ENCODE data around the gene CFI. TPM values are rescaled to one million over a fixed set of nuclear protein-coding genes. Genes with fewer than 3 reads are reported as not detected.

The CFI gene
- polyA plus RNA-seq, 3 donors: not detected

- no peaks in the 10 kb centered on the region for H3K79me2 ChIP-seq (ENCODE audit: insufficient read depth, low read length)
- DNase-seq: no peak
- no CpG with 5 or more reads among the region's 4 CpGs for WGBS (ENCODE audit: insufficient coverage)
- H3K36me3 ChIP-seq (replicated peaks in 1 of 2; ENCODE audit: control insufficient read depth in 1 of 2, insufficient read depth in 2 of 2, low read length in 2 of 2): no peaks in the 10 kb centered on the region
- H4K20me1 ChIP-seq (ENCODE audit: insufficient read depth, low read length): no peaks in the 10 kb centered on the region
- no peak overlapping the region for H2AFZ ChIP-seq (ENCODE audit: insufficient read depth, low read depth, low read length, poor library complexity, severe bottlenecking)
- intact Hi-C loops (cut with micrococcal nuclease): no loop called here
- H3K4me3 ChIP-seq (replicated peaks in 1 of 3; ENCODE audit: low read depth in 2 of 3, low read length in 3 of 3): no peak overlapping the region
- H3K27me3 ChIP-seq (ENCODE audit: control insufficient read depth in 2 of 2, insufficient read depth in 2 of 2, low read length in 2 of 2): no peaks in the 10 kb centered on the region
- no peaks in the 10 kb centered on the region for H3K4me1 Mint-ChIP-seq
- H3K27ac Mint-ChIP-seq: no peak overlapping the region
- no peak overlapping the region for H3K9ac ChIP-seq (ENCODE audit: insufficient read depth, low read length, poor library complexity, severe bottlenecking)
- TF ChIP-seq CTCF (IDR thresholded peaks at IDR 0.05): no peak
- peaks cover 0 to 2% (median 1%) of the 10 kb centered on the region in 3 donors for H3K27me3 Mint-ChIP-seq (ENCODE audit: low read depth in 3 of 3)
- no peak overlapping the region for H3K27ac ChIP-seq (ENCODE audit: low read depth in 1 of 2, low read length in 2 of 2)
- no peaks in the 10 kb centered on the region for H3K36me3 Mint-ChIP-seq
- no peak overlapping the region for H3K4me3 Mint-ChIP-seq
- H3K4me1 ChIP-seq (ENCODE audit: control insufficient read depth in 1 of 2, insufficient read depth in 2 of 2, low read length in 2 of 2): no peaks in the 10 kb centered on the region
- no peak overlapping the region for H3K4me2 ChIP-seq (replicated peaks; ENCODE audit: extremely low read depth, low read length, poor library complexity, severe bottlenecking)
- peaks cover 0 to 5% (median 0%) of the 10 kb centered on the region in 7 donors for H3K9me3 Mint-ChIP-seq
- H3K9me3 ChIP-seq (replicated peaks in 1 of 2; ENCODE audit: control insufficient read depth in 1 of 2, insufficient read depth in 1 of 2, low read length in 2 of 2): no peaks in the 10 kb centered on the region
Measured at GRCh38 chr4:109833756-109834155, 32.0 kb upstream of the CFI start.

- Histone ChIP-seq H3K79me2 (ENCODE audit: insufficient read depth, low read length) (no peaks in the 10 kb centered on the region), H3K4me3 (replicated peaks in 1 of 3; ENCODE audit: low read depth in 2 of 3, low read length in 3 of 3) (no peak within 1 kb of the TSS), H3K9me3 (replicated peaks in 1 of 2; ENCODE audit: control insufficient read depth in 1 of 2, insufficient read depth in 1 of 2, low read length in 2 of 2) (no peaks in the 10 kb centered on the region), H3K4me2 (replicated peaks; ENCODE audit: extremely low read depth, low read length, poor library complexity, severe bottlenecking) (no peak within 1 kb of the TSS), H2AFZ (ENCODE audit: insufficient read depth, low read depth, low read length, poor library complexity, severe bottlenecking) (no peak within 1 kb of the TSS), H3K27ac (ENCODE audit: low read depth in 1 of 2, low read length in 2 of 2) (no peak within 1 kb of the TSS), H3K27me3 (ENCODE audit: control insufficient read depth in 2 of 2, insufficient read depth in 2 of 2, low read length in 2 of 2) (no peaks in the 10 kb centered on the region), H3K36me3 (replicated peaks in 1 of 2; ENCODE audit: control insufficient read depth in 1 of 2, insufficient read depth in 2 of 2, low read length in 2 of 2) (peaks cover 26 to 27% of the 10 kb centered on the region in 2 donors), H4K20me1 (ENCODE audit: insufficient read depth, low read length) (no peaks in the 10 kb centered on the region), H3K4me1 (ENCODE audit: control insufficient read depth in 1 of 2, insufficient read depth in 2 of 2, low read length in 2 of 2) (no peaks in the 10 kb centered on the region), H3K9ac (ENCODE audit: insufficient read depth, low read length, poor library complexity, severe bottlenecking) (no peak within 1 kb of the TSS)
- Mint-ChIP-seq H3K9me3 (no peaks in the 10 kb centered on the region), H3K4me3 (no peak within 1 kb of the TSS), H3K27me3 (ENCODE audit: low read depth in 3 of 3) (no peaks in the 10 kb centered on the region), H3K27ac (no peak within 1 kb of the TSS), H3K4me1 (no peaks in the 10 kb centered on the region), H3K36me3 (peaks cover 20 to 33% of the 10 kb centered on the region in 2 donors)
- no peak for DNase-seq
- WGBS (ENCODE audit: insufficient coverage): no CpG with 5 or more reads among the region's 2 CpGs
- intact Hi-C loops (cut with micrococcal nuclease): loop anchor here in 1 of 2 donors (10.0 kb wide), 1 partner anchor 123 kb away; the partner anchor contains the start of gene CASP6
- TF ChIP-seq CTCF (IDR thresholded peaks at IDR 0.05): no peak
Measured at GRCh38 chr4:109827672-109828071, 25.9 kb upstream of the CFI start, which contains the start of gene RRH. RRH (plus strand) TSS chr4:109827972; CDS start chr4:109828028, 56 bp downstream.

Measured in CD14-positive monocyte (primary cell).